ENCODE data around the gene MFSD2B. TPM values are rescaled to one million over a fixed set of nuclear protein-coding genes. Genes with fewer than 3 reads are reported as not detected.

Gene MFSD2B
- total RNA-seq, 1 experiment from 2014 or later, result 0.42 TPM

GRCh38 chr2:24051833-24052232, 41.9 kb downstream of the MFSD2B start:
- no peak for ATAC-seq

DNA sequence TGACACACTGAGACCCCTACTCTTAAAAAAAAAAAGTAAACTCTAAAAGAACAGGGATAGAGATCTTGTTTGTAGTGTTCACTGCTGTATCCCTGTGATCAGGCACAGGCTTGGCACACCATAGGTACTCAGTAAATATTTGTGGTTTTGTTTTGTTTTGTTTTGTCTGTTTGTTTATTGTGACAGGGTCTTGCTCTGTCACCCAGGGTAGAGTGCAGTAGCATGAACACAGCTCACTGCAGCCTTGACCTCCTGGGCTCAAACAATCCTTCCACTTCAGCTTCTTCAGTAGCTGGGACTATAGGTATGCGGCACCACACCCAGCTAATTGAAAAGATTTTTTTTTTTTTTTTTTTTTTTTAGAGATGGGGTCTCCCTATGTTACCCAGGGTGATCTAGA, 43.1 kb downstream of the MFSD2B start:
- ChIA-PET CTCF (interaction anchor here (2.3 kb wide), 1 partner anchor 31 kb away, joined by 5 read pairs; the partner anchor contains the start of gene TP53I3), POLR2A (no interaction called here)
- Mint-ChIP-seq H3K27me3 (ENCODE audit: low read depth) (no peaks in the 10 kb centered on the region), H3K4me1 (peaks cover 4% of the 10 kb centered on the region; the same call in 1 of the 2 replicates), H3K27ac (no peak overlapping the region), H3K36me3 (peaks cover 22% of the 10 kb centered on the region), H3K9me3 (no peaks in the 10 kb centered on the region), H3K4me3 (no peak overlapping the region)
- no peak for DNase-seq (ENCODE audit: low spot score)
- ATAC-seq, result no peak
- TF ChIP-seq ZNF121 (CRISPR knock-in tag; IDR thresholded peaks at IDR 0.05), result no peak
- TF ChIP-seq, protein P1, sequence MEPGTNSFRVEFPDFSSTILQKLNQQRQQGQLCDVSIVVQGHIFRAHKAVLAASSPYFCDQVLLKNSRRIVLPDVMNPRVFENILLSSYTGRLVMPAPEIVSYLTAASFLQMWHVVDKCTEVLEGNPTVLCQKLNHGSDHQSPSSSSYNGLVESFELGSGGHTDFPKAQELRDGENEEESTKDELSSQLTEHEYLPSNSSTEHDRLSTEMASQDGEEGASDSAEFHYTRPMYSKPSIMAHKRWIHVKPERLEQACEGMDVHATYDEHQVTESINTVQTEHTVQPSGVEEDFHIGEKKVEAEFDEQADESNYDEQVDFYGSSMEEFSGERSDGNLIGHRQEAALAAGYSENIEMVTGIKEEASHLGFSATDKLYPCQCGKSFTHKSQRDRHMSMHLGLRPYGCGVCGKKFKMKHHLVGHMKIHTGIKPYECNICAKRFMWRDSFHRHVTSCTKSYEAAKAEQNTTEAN (CRISPR knock-in tag; IDR thresholded peaks at IDR 0.05), result no peak
- TF ChIP-seq ZNF263 (CRISPR knock-in tag; IDR thresholded peaks at IDR 0.05; ENCODE audit: low read depth), result no peak
- TF ChIP-seq ATF6 (CRISPR knock-in tag; IDR thresholded peaks at IDR 0.05), result no peak
- no peak for TF ChIP-seq E2F1 (CRISPR knock-in tag; IDR thresholded peaks at IDR 0.05)
- no peak for TF ChIP-seq ZNF396 (CRISPR knock-in tag; IDR thresholded peaks at IDR 0.05; ENCODE audit: borderline replicate concordance)
- TF ChIP-seq, protein P2, sequence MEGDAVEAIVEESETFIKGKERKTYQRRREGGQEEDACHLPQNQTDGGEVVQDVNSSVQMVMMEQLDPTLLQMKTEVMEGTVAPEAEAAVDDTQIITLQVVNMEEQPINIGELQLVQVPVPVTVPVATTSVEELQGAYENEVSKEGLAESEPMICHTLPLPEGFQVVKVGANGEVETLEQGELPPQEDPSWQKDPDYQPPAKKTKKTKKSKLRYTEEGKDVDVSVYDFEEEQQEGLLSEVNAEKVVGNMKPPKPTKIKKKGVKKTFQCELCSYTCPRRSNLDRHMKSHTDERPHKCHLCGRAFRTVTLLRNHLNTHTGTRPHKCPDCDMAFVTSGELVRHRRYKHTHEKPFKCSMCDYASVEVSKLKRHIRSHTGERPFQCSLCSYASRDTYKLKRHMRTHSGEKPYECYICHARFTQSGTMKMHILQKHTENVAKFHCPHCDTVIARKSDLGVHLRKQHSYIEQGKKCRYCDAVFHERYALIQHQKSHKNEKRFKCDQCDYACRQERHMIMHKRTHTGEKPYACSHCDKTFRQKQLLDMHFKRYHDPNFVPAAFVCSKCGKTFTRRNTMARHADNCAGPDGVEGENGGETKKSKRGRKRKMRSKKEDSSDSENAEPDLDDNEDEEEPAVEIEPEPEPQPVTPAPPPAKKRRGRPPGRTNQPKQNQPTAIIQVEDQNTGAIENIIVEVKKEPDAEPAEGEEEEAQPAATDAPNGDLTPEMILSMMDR (IDR thresholded peaks at IDR 0.05), result no peak

More at GRCh38 chr2:24051833-24052232, 41.9 kb downstream of the MFSD2B start:
- H3K4me3 Mint-ChIP-seq, result no peak overlapping the region
- H3K27ac Mint-ChIP-seq, result no peak overlapping the region
- peaks cover 12% of the 10 kb centered on the region for H3K4me1 Mint-ChIP-seq
- DNase-seq (ENCODE audit: low spot score), result no peak
- H3K27me3 Mint-ChIP-seq (ENCODE audit: low read depth), result no peaks in the 10 kb centered on the region
- H3K9me3 Mint-ChIP-seq, result no peaks in the 10 kb centered on the region
- H3K36me3 Mint-ChIP-seq, result peaks cover 21% of the 10 kb centered on the region
- TF ChIP-seq, protein P3, sequence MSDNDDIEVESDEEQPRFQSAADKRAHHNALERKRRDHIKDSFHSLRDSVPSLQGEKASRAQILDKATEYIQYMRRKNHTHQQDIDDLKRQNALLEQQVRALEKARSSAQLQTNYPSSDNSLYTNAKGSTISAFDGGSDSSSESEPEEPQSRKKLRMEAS (CRISPR knock-in tag; IDR thresholded peaks at IDR 0.05), result no peak
- no peak for TF ChIP-seq ZNF317 (CRISPR knock-in tag; IDR thresholded peaks at IDR 0.05; ENCODE audit: borderline replicate concordance, low read depth)
- no peak for TF ChIP-seq ESRRA (CRISPR knock-in tag; IDR thresholded peaks at IDR 0.05; ENCODE audit: borderline replicate concordance)
- TF ChIP-seq IRF2 (CRISPR knock-in tag; IDR thresholded peaks at IDR 0.05; ENCODE audit: borderline replicate concordance, low read depth), result no peak
- no peak for TF ChIP-seq NFE2L1 (CRISPR knock-in tag; IDR thresholded peaks at IDR 0.05)
- TF ChIP-seq, protein P4, sequence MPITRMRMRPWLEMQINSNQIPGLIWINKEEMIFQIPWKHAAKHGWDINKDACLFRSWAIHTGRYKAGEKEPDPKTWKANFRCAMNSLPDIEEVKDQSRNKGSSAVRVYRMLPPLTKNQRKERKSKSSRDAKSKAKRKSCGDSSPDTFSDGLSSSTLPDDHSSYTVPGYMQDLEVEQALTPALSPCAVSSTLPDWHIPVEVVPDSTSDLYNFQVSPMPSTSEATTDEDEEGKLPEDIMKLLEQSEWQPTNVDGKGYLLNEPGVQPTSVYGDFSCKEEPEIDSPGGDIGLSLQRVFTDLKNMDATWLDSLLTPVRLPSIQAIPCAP (CRISPR knock-in tag; IDR thresholded peaks at IDR 0.05), result no peak
- TF ChIP-seq ZNF416 (CRISPR knock-in tag; IDR thresholded peaks at IDR 0.05), result no peak
- TF ChIP-seq, protein P5, sequence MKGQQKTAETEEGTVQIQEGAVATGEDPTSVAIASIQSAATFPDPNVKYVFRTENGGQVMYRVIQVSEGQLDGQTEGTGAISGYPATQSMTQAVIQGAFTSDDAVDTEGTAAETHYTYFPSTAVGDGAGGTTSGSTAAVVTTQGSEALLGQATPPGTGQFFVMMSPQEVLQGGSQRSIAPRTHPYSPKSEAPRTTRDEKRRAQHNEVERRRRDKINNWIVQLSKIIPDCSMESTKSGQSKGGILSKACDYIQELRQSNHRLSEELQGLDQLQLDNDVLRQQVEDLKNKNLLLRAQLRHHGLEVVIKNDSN (CRISPR knock-in tag; IDR thresholded peaks at IDR 0.05), result no peak
- ChIA-PET CTCF (interaction anchor here (1.6 to 2.3 kb wide), 2 partner anchors 8 to 32 kb away, joined by 5 to 6 read pairs; partner anchors contain the start of gene TP53I3), POLR2A (no interaction called here)

Data from WTC11 (cell line).